Coronary artery (tissue), 2 donors: ENCODE measurements around the gene FGFBP1.

Experiments used
- DNase-seq: peaks from one replicate; pipeline ENCODE4 v3.0.0-alpha.2; 2017; ENCODE audit warnings: low spot score
- H3K27ac ChIP-seq, 2 donors: fragments of 200-600 bp; sonication (generic); one replicate each; pipeline ENCODE4 v1.5.1; 2016 to 2019
- H3K4me3 ChIP-seq: fragments of 200-600 bp; sonication (generic); 2 replicates; pipeline ENCODE4 v1.5.1; 2016; ENCODE audit warnings: mild to moderate bottlenecking, moderate library complexity
- TF ChIP-seq, protein P1 (sequence below): fragments of 200-600 bp; sonication (generic); IDR thresholded peaks from one replicate; pipeline ENCODE4 v1.5.1; 2019; ENCODE audit warnings: antibody characterized with exemption

Gene FGFBP1

GRCh38 chr4:15947684-15948083 is 9.1 kb upstream of the FGFBP1 start:
- TF ChIP-seq, protein P1, sequence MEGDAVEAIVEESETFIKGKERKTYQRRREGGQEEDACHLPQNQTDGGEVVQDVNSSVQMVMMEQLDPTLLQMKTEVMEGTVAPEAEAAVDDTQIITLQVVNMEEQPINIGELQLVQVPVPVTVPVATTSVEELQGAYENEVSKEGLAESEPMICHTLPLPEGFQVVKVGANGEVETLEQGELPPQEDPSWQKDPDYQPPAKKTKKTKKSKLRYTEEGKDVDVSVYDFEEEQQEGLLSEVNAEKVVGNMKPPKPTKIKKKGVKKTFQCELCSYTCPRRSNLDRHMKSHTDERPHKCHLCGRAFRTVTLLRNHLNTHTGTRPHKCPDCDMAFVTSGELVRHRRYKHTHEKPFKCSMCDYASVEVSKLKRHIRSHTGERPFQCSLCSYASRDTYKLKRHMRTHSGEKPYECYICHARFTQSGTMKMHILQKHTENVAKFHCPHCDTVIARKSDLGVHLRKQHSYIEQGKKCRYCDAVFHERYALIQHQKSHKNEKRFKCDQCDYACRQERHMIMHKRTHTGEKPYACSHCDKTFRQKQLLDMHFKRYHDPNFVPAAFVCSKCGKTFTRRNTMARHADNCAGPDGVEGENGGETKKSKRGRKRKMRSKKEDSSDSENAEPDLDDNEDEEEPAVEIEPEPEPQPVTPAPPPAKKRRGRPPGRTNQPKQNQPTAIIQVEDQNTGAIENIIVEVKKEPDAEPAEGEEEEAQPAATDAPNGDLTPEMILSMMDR, result no peak
- Histone ChIP-seq H3K4me3 (no peak overlapping the region), H3K27ac (no peak overlapping the region)
- DNase-seq, result no peak

DNA sequence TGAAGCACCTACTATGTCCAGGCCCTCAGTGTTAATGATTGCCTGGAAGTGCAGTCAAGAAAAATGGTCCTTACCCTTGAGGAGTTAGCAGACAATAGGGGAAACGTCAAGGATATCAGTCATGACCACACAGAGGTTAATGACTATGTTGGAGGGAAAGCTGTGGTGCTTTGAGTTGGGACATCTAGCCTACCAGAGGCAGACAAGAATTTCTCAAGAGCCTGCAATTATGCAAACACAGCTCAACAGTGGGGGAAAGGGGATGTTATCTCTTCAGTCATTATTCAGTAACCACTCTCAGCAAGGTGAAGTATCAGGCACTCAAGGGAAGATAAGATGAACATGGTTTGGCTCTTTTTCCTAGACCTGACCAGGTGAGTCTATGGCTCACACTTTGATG is 7.0 kb upstream of the FGFBP1 start:
- Histone ChIP-seq H3K27ac (no peak overlapping the region), H3K4me3 (no peak overlapping the region)
- DNase-seq, result no peak
- TF ChIP-seq, protein P1, result no peak

DNA sequence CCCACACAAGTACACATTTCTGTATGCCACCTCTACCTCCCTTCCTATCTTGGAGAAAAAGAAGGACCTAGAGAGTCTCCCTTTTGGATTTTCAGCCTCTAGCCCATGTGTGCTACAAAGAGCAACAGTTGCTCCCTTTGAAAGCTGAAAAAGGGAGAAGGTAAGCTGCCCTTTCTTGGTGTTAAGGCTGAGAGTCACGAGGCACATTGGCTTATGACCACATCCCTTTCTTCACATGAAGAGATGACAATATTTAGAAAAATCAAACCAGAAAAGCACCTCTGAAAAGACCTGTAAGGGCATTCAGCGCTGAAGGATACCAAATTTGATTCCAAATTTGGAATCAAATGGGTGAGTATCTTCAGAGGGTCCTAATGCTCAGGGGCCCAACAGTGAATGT is 6.4 kb upstream of the FGFBP1 start:
- TF ChIP-seq, protein P1, result no peak
- Histone ChIP-seq H3K27ac (no peak overlapping the region), H3K4me3 (no peak overlapping the region)
- no peak for DNase-seq

- DNase-seq, result no peak
- TF ChIP-seq, protein P1, result no peak
- Histone ChIP-seq H3K27ac (no peak overlapping the region), H3K4me3 (no peak overlapping the region)
These were observed 3.7 kb upstream of the FGFBP1 start for GRCh38 chr4:15942283-15942682.

DNA sequence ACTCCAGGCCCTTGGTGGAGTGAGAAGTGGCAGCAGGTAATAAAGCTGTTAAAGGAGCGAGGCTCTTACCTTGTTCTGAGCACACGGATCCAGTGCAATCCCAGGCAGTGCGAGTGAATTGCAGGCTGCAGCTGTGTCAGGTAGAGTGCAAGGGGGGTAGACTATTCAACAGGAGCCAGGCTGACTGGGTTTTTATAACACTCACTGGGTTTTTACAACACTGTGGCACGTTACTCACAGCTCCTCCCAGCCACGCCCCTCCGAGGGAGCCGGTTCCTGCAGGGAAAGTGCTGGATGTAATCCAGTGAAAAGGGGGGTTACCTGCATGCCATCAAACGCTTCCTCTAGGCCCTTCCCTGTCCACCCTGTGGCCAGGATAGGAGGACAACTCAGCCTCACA is 358 bp downstream of the FGFBP1 start:
- H3K27ac ChIP-seq, result no peak overlapping the region
- no peak overlapping the region for H3K4me3 ChIP-seq
- no peak for DNase-seq
- TF ChIP-seq, protein P1, result no peak

DNA sequence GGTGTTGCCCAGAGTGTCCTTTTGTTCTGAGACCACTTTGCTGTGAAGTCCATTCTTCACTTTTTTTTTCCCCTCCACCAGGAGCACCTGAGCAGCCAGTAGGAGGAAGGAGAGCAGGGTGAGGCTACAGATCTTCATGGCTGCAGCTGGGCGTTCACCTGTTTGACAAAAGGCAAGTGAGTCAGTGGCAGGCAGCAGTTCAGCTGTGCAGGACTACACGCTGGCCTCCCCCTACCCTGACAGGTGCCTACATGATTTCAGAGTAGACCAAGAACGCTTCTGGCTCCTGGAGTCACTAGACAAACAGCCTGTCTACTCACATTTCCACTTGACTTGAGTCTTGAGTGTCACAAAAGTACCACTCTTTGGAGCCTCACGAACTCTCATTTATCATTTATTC is 2.0 kb downstream of the FGFBP1 start:
- DNase-seq, result no peak
- Histone ChIP-seq H3K27ac (no peak overlapping the region), H3K4me3 (no peak overlapping the region)
- TF ChIP-seq, protein P1, result no peak

GRCh38 chr4:15935504-15936402 is 2.8 kb downstream of the FGFBP1 start:
- H3K4me3 ChIP-seq, result peak overlapping the region; percentile 4
- DNase-seq, result no peak
- no peak overlapping the region for H3K27ac ChIP-seq
- TF ChIP-seq, protein P1, result no peak
